ENCODE measurements around the gene C6orf118.

DNA sequence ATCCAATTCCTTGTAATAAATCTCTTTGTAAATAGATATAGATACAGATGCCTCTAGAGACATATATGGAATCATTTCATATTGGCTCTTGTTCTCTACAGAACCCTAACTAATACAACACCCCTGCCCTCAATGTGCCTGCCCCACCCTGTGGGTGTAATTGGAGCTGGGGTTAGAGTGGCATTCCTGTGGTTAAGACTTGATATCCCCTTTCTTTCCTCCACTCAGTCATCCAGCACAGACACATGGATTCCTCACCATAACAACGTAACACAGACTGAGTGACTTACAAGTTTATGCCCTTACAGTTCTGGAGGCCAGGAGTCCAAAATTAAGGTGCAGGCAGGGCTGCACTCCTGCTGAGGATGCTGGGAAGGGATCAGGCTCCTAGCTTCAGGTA, 42.8 kb downstream of the C6orf118 start:
- TF ChIP-seq POLR2A (IDR thresholded peaks at IDR 0.05): no peak
- no peak for TF ChIP-seq POLR2AphosphoS5 (IDR thresholded peaks at IDR 0.05)
- TF ChIP-seq, protein P1, sequence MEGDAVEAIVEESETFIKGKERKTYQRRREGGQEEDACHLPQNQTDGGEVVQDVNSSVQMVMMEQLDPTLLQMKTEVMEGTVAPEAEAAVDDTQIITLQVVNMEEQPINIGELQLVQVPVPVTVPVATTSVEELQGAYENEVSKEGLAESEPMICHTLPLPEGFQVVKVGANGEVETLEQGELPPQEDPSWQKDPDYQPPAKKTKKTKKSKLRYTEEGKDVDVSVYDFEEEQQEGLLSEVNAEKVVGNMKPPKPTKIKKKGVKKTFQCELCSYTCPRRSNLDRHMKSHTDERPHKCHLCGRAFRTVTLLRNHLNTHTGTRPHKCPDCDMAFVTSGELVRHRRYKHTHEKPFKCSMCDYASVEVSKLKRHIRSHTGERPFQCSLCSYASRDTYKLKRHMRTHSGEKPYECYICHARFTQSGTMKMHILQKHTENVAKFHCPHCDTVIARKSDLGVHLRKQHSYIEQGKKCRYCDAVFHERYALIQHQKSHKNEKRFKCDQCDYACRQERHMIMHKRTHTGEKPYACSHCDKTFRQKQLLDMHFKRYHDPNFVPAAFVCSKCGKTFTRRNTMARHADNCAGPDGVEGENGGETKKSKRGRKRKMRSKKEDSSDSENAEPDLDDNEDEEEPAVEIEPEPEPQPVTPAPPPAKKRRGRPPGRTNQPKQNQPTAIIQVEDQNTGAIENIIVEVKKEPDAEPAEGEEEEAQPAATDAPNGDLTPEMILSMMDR (IDR thresholded peaks at IDR 0.05): no peak
